ENCODE results near the gene LRRC9.
"Not testable (repeated sequence)": the region's sequence is repeated elsewhere in the genome, so short reads cannot be mapped to it uniquely, and the experiment has no call there.

DNA sequence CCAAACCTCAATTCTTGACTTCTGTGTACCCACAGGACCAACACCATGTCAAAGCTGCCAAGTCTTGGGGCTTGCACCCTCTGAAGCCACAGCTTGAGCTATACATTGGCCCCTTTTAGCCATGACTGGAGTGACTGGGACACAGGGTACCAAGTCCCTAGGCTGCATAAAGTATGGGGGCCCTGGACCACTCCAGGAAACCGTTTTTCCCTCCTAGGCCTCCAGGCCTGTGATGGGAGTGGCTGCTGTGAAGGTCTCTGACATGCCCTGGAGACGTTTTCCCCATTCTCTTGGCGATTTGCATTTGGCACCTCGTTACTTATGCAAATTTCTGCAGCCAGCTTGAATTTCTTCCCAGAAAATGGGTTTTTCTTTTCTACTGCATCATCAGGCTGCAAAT is 90.3 kb downstream of the LRRC9 start:
- TF ChIP-seq, protein P1, sequence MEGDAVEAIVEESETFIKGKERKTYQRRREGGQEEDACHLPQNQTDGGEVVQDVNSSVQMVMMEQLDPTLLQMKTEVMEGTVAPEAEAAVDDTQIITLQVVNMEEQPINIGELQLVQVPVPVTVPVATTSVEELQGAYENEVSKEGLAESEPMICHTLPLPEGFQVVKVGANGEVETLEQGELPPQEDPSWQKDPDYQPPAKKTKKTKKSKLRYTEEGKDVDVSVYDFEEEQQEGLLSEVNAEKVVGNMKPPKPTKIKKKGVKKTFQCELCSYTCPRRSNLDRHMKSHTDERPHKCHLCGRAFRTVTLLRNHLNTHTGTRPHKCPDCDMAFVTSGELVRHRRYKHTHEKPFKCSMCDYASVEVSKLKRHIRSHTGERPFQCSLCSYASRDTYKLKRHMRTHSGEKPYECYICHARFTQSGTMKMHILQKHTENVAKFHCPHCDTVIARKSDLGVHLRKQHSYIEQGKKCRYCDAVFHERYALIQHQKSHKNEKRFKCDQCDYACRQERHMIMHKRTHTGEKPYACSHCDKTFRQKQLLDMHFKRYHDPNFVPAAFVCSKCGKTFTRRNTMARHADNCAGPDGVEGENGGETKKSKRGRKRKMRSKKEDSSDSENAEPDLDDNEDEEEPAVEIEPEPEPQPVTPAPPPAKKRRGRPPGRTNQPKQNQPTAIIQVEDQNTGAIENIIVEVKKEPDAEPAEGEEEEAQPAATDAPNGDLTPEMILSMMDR (IDR thresholded peaks at IDR 0.05) = not testable (repeated sequence)
- not testable (repeated sequence) for TF ChIP-seq POLR2A (IDR thresholded peaks at IDR 0.05)

All from heart left ventricle (tissue), 13 donors.